Myometrial cell (primary cell): ENCODE measurements around the gene SELL. TPM values are rescaled to one million over a fixed set of nuclear protein-coding genes. Genes with fewer than 3 reads are reported as not detected.

Experiments
- total RNA-seq: library from RNA; depleted of rRNA; stranded (reverse); fragments of >200 nt; gene quantifications from 2 replicates; pipeline ENCODE4 v1.2.3, GENCODE V29; 2015

SELL gene
- not detected in 2 replicates for total RNA-seq

DNA sequence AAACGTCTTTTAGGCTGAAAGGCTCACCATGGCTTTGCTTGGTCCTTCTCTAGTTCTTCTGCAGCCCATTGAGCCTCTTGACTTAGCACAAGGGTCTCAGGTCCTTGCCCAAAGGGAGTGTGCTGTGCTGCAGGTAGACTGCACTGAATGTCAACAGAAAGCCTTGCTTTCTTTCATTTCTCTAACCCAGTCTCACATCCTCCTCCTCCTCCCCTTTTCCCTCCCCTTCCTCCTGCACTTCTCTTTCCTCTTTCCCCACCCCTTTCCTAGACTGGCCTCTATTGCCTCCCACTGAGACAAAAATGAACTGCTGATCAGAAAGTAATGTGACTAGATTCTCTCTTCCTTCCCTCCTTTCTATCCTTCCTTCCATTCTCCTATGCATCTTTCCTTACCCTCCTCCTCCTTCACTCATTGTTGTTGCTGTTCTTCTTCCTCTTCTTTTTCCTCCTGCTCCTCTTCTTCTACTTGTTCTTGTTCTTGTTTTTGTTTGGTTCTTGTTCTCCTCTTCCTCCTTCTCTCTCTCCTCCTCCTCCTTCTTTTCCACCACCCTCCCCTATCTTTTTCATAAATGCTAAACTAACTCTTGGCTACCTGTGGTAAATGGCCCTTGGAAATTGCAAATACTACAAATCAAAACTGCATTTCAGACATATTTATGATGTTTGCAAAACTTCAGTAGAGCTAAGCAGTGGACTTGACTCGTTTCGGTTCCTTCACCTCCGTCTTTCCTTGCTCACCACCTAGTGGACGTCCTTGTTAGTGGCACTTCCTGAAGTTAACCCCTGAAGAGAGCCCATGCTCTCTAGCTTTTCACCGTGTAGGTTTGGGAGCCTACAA, at the start of gene SELL:
Gene SELL (minus strand): TSS at position 152 of the 840 bp plus-strand sequence. CDS start 122 bp downstream, at position 30.

DNA sequence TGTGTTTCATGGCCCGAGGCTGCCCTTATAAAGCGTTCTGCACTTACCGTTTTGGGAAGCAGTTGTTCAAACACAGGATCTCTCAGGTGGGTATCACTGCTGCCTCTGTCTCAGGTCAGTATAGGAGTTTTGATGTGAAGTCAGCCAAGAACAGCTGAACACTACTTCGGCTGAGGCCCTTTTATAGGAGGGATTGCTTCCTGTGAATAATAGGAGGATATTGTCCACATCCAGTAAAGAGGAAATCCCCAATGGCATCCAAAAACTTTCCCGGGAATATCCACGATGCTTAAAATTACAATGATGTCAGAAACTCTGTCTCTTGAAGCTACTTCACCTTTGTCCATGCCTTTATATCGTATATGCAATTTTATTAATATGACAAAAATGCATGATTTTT, 22.5 kb upstream of the SELL start, which contains the start of gene SELE:
Gene SELE (minus strand): TSS at position 156 of the 400 bp plus-strand sequence. CDS start 467 bp downstream, outside the sequence.

Other genes starting within 250 kb of the SELL start
- 6.6 and 6.9 TPM in 2 replicates for gene SLC19A2, start 225.7 kb downstream of the SELL start, total RNA-seq
- not detected in 2 replicates for gene F5, start 125.1 kb downstream of the SELL start, total RNA-seq
- not detected in 2 replicates for gene SELP, start 81.5 kb downstream of the SELL start, total RNA-seq
- gene SELE, start 22.5 kb upstream of the SELL start, total RNA-seq, result not detected in 2 replicates
- gene METTL18, start 83.3 kb upstream of the SELL start, total RNA-seq, result 6.9 and 17.6 TPM in 2 replicates
- gene SCYL3, start 182.3 kb upstream of the SELL start, total RNA-seq, result 4.0 and 5.8 TPM in 2 replicates